A673 (cell line): ENCODE results near the gene MTR.

Experiments
- EZH2 ChIP-seq: fragments of 200-600 bp; sonication (generic); IDR thresholded peaks from 2 replicates; pipeline ENCODE4 v1.6.1; 2017; ENCODE audit warnings: borderline replicate concordance, low read depth, mild to moderate bottlenecking, mixed read lengths, antibody characterized with exemption, low read length; ENCODE audit not compliant: poor library complexity, severe bottlenecking
- TF ChIP-seq, protein P1 (sequence below): fragments of 300-800, 200-600 bp; sonication (generic); conservative IDR thresholded peaks from 2 replicates; pipeline ENCODE4 v1.5.1; 2017; ENCODE audit warnings: low read depth, mild to moderate bottlenecking, antibody characterized with exemption, low read length, moderate library complexity, mixed read lengths

DNA sequence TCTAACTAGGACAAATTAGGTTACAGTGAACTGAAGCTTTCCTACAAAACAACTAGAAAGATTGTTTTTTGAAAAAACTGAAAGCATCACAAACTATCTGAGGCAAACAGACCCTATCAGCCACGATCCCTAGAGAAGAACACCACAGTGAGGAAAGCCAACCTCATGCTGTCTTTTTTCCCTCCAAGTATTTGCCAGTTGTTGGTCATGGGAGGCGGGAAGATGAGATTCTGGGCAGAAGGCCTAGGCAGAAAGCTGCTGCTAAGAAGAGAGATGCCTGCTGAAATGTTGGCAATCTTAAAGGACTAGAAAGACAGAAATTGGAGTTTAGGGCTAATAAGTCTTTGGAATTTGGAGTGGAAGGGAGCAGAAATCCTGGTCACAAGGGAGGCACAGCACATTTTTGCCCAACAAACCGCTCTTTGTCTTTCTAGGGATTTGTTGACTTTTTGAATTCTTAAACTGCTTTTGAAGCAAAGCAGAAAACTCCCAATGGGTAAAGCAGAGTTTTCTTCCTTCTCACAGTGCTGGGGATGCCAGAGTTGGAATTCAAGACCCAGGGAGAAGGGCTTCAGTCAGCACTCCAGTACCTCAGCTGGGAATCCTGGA is 125.3 kb downstream of the MTR start:
- TF ChIP-seq, protein P1, sequence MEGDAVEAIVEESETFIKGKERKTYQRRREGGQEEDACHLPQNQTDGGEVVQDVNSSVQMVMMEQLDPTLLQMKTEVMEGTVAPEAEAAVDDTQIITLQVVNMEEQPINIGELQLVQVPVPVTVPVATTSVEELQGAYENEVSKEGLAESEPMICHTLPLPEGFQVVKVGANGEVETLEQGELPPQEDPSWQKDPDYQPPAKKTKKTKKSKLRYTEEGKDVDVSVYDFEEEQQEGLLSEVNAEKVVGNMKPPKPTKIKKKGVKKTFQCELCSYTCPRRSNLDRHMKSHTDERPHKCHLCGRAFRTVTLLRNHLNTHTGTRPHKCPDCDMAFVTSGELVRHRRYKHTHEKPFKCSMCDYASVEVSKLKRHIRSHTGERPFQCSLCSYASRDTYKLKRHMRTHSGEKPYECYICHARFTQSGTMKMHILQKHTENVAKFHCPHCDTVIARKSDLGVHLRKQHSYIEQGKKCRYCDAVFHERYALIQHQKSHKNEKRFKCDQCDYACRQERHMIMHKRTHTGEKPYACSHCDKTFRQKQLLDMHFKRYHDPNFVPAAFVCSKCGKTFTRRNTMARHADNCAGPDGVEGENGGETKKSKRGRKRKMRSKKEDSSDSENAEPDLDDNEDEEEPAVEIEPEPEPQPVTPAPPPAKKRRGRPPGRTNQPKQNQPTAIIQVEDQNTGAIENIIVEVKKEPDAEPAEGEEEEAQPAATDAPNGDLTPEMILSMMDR = no peak
- TF ChIP-seq EZH2 = no peak
